CD4-positive, CD25-positive, alpha-beta regulatory T cell (primary cell): Measurements from ENCODE around the gene PCSK5. TPM values are rescaled to one million over a fixed set of nuclear protein-coding genes. Genes with fewer than 3 reads are reported as not detected.

Source experiments
- ATAC-seq, 2 donors: fragments of 150-1000 bp; cut with Tn5 transposase; one replicate each; pipeline ENCODE4 v1.10.0; 2021; ENCODE audit warnings: low read depth in 2 of 2, moderate number of reproducible peaks in 2 of 2, moderate library complexity in 1 of 2
- DNase-seq, 3 donors: peaks; one replicate each; pipeline versions ENCODE4 v3.0.0 to v3.0.0-alpha.2; 2012 to 2022; ENCODE audit warnings: mixed read lengths in 1 of 3
- H3K27ac ChIP-seq: one replicate; pipeline ENCODE4 v1.7.0; 2013; ENCODE audit warnings: mild to moderate bottlenecking, low read length; ENCODE audit not compliant: insufficient read depth, poor library complexity, severe bottlenecking
- H3K27me3 ChIP-seq: one replicate; pipeline ENCODE4 v1.7.0; 2013; ENCODE audit warnings: low read length; ENCODE audit not compliant: control insufficient read depth, insufficient read depth
- H3K36me3 ChIP-seq: one replicate; pipeline ENCODE4 v1.7.0; 2013; ENCODE audit warnings: mild to moderate bottlenecking, low read length, moderate library complexity; ENCODE audit not compliant: control insufficient read depth, insufficient read depth
- H3K4me1 ChIP-seq: 2 replicates; pipeline ENCODE4 v1.7.0; 2013; ENCODE audit warnings: mild to moderate bottlenecking, low read length; ENCODE audit not compliant: insufficient read depth, control insufficient read depth, poor library complexity, severe bottlenecking
- H3K4me3 ChIP-seq: one replicate; pipeline ENCODE4 v1.7.0; 2013; ENCODE audit warnings: low read depth, mild to moderate bottlenecking, low read length, moderate library complexity
- H3K9me3 ChIP-seq, 2 experiments: 1 replicate in 1 of 2; 2 replicates in 1 of 2; pipeline ENCODE4 v1.7.0; 2013; ENCODE audit warnings: low read length in 2 of 2, mild to moderate bottlenecking in 1 of 2, moderate library complexity in 1 of 2; ENCODE audit not compliant: control insufficient read depth in 2 of 2
- H3K27ac Mint-ChIP-seq, 3 donors: one replicate each; pipeline ENCODE4 v1.8.0; 2020 to 2022; ENCODE audit warnings: mild to moderate bottlenecking in 3 of 3, mixed read lengths in 3 of 3, moderate library complexity in 2 of 3
- H3K27me3 Mint-ChIP-seq: one replicate; pipeline ENCODE4 v1.8.0; 2022; ENCODE audit warnings: mild to moderate bottlenecking, mixed read lengths
- H3K36me3 Mint-ChIP-seq: one replicate; pipeline ENCODE4 v1.8.0; 2020; ENCODE audit warnings: mixed read lengths
- H3K4me1 Mint-ChIP-seq, 4 donors: one replicate each; pipeline ENCODE4 v1.8.0; 2020 to 2022; ENCODE audit warnings: mixed read lengths in 4 of 4, mild to moderate bottlenecking in 1 of 4
- H3K4me3 Mint-ChIP-seq, 4 donors: one replicate each; pipeline ENCODE4 v1.8.0; 2020 to 2022; ENCODE audit warnings: mild to moderate bottlenecking in 4 of 4, mixed read lengths in 4 of 4, moderate library complexity in 3 of 4
- H3K9me3 Mint-ChIP-seq, 7 donors: one replicate each; pipeline ENCODE4 v1.8.0; 2020 to 2022; ENCODE audit warnings: mixed read lengths in 7 of 7, mild to moderate bottlenecking in 3 of 7, moderate library complexity in 2 of 7
- polyA plus RNA-seq, 4 donors: library from polyadenylated mRNA; unstranded; fragments of 300-500 nt; fragmentation: Illumina TruSeq; gene quantifications; one replicate each; pipeline ENCODE4 v1.2.3, GENCODE V29; 2021
- total RNA-seq: library from RNA; stranded (reverse); gene quantifications from one replicate; pipeline ENCODE4 v1.2.3, GENCODE V29; 2022

PCSK5 gene
- total and polyA plus RNA-seq, 5 donors from 2014 or later, result 0.47 to 2.7 (median 2.0) TPM

- no peak overlapping the region for H3K4me3 ChIP-seq
- ATAC-seq (no peak), DNase-seq (no peak)
- no peak overlapping the region for H3K27ac ChIP-seq
- H3K36me3 ChIP-seq, result no peaks in the 10 kb centered on the region
- peaks cover 7 to 15% (median 11%) of the 10 kb centered on the region in 4 donors for H3K4me1 Mint-ChIP-seq
- no peaks in the 10 kb centered on the region for H3K36me3 Mint-ChIP-seq
- no peaks in the 10 kb centered on the region for H3K27me3 ChIP-seq
- no peak overlapping the region for H3K27ac Mint-ChIP-seq
- no peaks in the 10 kb centered on the region for H3K27me3 Mint-ChIP-seq
- H3K9me3 ChIP-seq, result no peaks in the 10 kb centered on the region
- H3K9me3 Mint-ChIP-seq, result peaks cover 0 to 2% (median 0%) of the 10 kb centered on the region in 7 donors
- H3K4me1 ChIP-seq, result peaks cover 7% of the 10 kb centered on the region
- no peak overlapping the region for H3K4me3 Mint-ChIP-seq
These were observed 511.3 kb downstream of the PCSK5 start for GRCh38 chr9:76401580-76402354.

GRCh38 chr9:76403352-76403751 lies 512.9 kb downstream of the PCSK5 start:
- H3K27ac Mint-ChIP-seq, result peak overlapping the region; percentile 34 to 78 (median 75)
- Histone ChIP-seq H3K36me3 (no peaks in the 10 kb centered on the region), H3K9me3 (no peaks in the 10 kb centered on the region), H3K4me3 (peak overlapping the region; percentile 76), H3K27me3 (no peaks in the 10 kb centered on the region), H3K4me1 (peaks cover 7% of the 10 kb centered on the region), H3K27ac (peak overlapping the region; percentile 57)
- H3K27me3 Mint-ChIP-seq, result no peaks in the 10 kb centered on the region
- H3K9me3 Mint-ChIP-seq, result peaks cover 0 to 2% (median 0%) of the 10 kb centered on the region in 7 donors
- DNase-seq (peak in 2 of 3 donors; percentile 64 to 81), ATAC-seq (peak; percentile 77 to 87)
- H3K4me1 Mint-ChIP-seq, result peaks cover 7 to 15% (median 11%) of the 10 kb centered on the region in 4 donors
- peak overlapping the region; percentile 12 to 84 (median 74) for H3K4me3 Mint-ChIP-seq
- no peaks in the 10 kb centered on the region for H3K36me3 Mint-ChIP-seq

GRCh38 chr9:76404401-76404800 lies 513.9 kb downstream of the PCSK5 start:
- no peaks in the 10 kb centered on the region for H3K27me3 Mint-ChIP-seq
- no peak overlapping the region for H3K4me3 Mint-ChIP-seq
- Histone ChIP-seq H3K27ac (no peak overlapping the region), H3K4me3 (no peak overlapping the region), H3K27me3 (no peaks in the 10 kb centered on the region), H3K9me3 (no peaks in the 10 kb centered on the region), H3K4me1 (peaks cover 7% of the 10 kb centered on the region), H3K36me3 (no peaks in the 10 kb centered on the region)
- H3K4me1 Mint-ChIP-seq, result peaks cover 7 to 15% (median 11%) of the 10 kb centered on the region in 4 donors
- no peaks in the 10 kb centered on the region for H3K36me3 Mint-ChIP-seq
- ATAC-seq, result no peak
- DNase-seq, result no peak
- no peak overlapping the region for H3K27ac Mint-ChIP-seq
- no peaks in the 10 kb centered on the region for H3K9me3 Mint-ChIP-seq

- Histone ChIP-seq H3K4me1 (peaks cover 7% of the 10 kb centered on the region), H3K27ac (no peak overlapping the region), H3K27me3 (no peaks in the 10 kb centered on the region), H3K9me3 (no peaks in the 10 kb centered on the region), H3K36me3 (no peaks in the 10 kb centered on the region), H3K4me3 (no peak overlapping the region)
- DNase-seq (no peak), ATAC-seq (no peak)
- no peaks in the 10 kb centered on the region for H3K27me3 Mint-ChIP-seq
- peak overlapping the region in 1 of 3 donors; percentile 22 for H3K27ac Mint-ChIP-seq
- H3K4me3 Mint-ChIP-seq, result no peak overlapping the region
- no peaks in the 10 kb centered on the region for H3K36me3 Mint-ChIP-seq
- no peaks in the 10 kb centered on the region for H3K9me3 Mint-ChIP-seq
- H3K4me1 Mint-ChIP-seq, result peaks cover 7 to 15% (median 11%) of the 10 kb centered on the region in 4 donors
These were observed 514.9 kb downstream of the PCSK5 start for GRCh38 chr9:76405340-76405739.

- H3K4me1 Mint-ChIP-seq, result peaks cover 7 to 13% (median 11%) of the 10 kb centered on the region in 4 donors
- H3K9me3 ChIP-seq, result no peaks in the 10 kb centered on the region
- DNase-seq (no peak), ATAC-seq (no peak)
- H3K9me3 Mint-ChIP-seq, result no peaks in the 10 kb centered on the region
- peaks cover 7% of the 10 kb centered on the region for H3K4me1 ChIP-seq
- no peak overlapping the region for H3K27ac Mint-ChIP-seq
- H3K36me3 ChIP-seq, result no peaks in the 10 kb centered on the region
- H3K27me3 ChIP-seq, result no peaks in the 10 kb centered on the region
- H3K4me3 ChIP-seq, result no peak overlapping the region
- H3K27ac ChIP-seq, result no peak overlapping the region
- no peaks in the 10 kb centered on the region for H3K36me3 Mint-ChIP-seq
- H3K27me3 Mint-ChIP-seq, result no peaks in the 10 kb centered on the region
- H3K4me3 Mint-ChIP-seq, result no peak overlapping the region
These were observed 515.4 kb downstream of the PCSK5 start for GRCh38 chr9:76405868-76406267.
